HL-60 (cell line): ENCODE measurements around the gene ANKRD27.

ENCODE experiments used
- DNase-seq, 2 experiments: peaks; one replicate each; pipeline ENCODE4 v3.0.0-alpha.2; 2010 to 2020; ENCODE audit warnings: low read depth in 1 of 2, low spot score in 1 of 2
- H3K27ac ChIP-seq: fragments of 250-450 bp; sonication (Bioruptor Pico); replicated peaks from 2 replicates; pipeline ENCODE4 v1.5.1; 2020; ENCODE audit warnings: mild to moderate bottlenecking, moderate library complexity
- H3K27me3 ChIP-seq: fragments of 250-450 bp; sonication (Bioruptor Pico); 2 replicates; pipeline ENCODE4 v1.5.1; 2021; ENCODE audit warnings: mild to moderate bottlenecking, moderate library complexity; ENCODE audit not compliant: insufficient read depth, poor library complexity, severe bottlenecking
- H3K4me3 ChIP-seq: replicated peaks from 2 replicates; pipeline ENCODE4 v1.5.1; 2011; ENCODE audit warnings: mild to moderate bottlenecking, control low read depth, low read length; ENCODE audit not compliant: insufficient read depth
- GABPA ChIP-seq: IDR thresholded peaks from 2 replicates; pipeline ENCODE4 v1.6.1; 2012; ENCODE audit warnings: low read depth
- POLR2AphosphoS5 ChIP-seq: IDR thresholded peaks from 2 replicates; pipeline ENCODE4 v1.6.1; 2012; ENCODE audit warnings: low read depth
- SPI1 ChIP-seq: IDR thresholded peaks from 2 replicates; pipeline ENCODE4 v1.6.1; 2012; ENCODE audit warnings: low read depth, mild to moderate bottlenecking, borderline replicate concordance
- TF ChIP-seq, protein P1 (sequence below): IDR thresholded peaks from 2 replicates; pipeline ENCODE4 v1.6.1; 2012; ENCODE audit warnings: low read depth; ENCODE audit not compliant: insufficient replicate concordance
- TF ChIP-seq, protein P2 (sequence below): IDR thresholded peaks from one replicate; pipeline ENCODE4 v1.5.1; 2011; ENCODE audit warnings: low read length, control low read depth, inconsistent platforms; ENCODE audit not compliant: insufficient read depth

ANKRD27 gene

DNA sequence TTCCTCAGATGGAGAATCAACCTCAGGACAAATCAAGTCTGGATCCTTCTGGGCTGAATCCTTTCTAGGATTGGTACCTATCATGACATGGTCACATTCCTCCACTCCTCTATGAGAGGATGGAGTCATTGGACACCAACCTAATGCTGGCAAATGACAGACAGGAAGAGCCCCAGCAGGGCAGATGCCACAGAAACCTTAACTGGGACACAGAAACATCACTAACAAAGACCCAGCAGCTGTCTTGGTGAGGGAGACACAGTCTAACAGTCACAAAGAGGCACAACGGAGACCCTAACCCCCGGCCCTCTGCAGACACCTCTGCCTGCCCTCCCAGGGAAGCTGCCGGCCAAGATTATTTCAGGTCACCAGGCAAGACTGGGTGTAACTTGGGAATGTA is 2.1 kb downstream of the ANKRD27 start:
- TF ChIP-seq GABPA (no peak), POLR2AphosphoS5 (no peak), SPI1 (no peak)
- TF ChIP-seq, protein P1, sequence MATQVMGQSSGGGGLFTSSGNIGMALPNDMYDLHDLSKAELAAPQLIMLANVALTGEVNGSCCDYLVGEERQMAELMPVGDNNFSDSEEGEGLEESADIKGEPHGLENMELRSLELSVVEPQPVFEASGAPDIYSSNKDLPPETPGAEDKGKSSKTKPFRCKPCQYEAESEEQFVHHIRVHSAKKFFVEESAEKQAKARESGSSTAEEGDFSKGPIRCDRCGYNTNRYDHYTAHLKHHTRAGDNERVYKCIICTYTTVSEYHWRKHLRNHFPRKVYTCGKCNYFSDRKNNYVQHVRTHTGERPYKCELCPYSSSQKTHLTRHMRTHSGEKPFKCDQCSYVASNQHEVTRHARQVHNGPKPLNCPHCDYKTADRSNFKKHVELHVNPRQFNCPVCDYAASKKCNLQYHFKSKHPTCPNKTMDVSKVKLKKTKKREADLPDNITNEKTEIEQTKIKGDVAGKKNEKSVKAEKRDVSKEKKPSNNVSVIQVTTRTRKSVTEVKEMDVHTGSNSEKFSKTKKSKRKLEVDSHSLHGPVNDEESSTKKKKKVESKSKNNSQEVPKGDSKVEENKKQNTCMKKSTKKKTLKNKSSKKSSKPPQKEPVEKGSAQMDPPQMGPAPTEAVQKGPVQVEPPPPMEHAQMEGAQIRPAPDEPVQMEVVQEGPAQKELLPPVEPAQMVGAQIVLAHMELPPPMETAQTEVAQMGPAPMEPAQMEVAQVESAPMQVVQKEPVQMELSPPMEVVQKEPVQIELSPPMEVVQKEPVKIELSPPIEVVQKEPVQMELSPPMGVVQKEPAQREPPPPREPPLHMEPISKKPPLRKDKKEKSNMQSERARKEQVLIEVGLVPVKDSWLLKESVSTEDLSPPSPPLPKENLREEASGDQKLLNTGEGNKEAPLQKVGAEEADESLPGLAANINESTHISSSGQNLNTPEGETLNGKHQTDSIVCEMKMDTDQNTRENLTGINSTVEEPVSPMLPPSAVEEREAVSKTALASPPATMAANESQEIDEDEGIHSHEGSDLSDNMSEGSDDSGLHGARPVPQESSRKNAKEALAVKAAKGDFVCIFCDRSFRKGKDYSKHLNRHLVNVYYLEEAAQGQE, result no peak
- TF ChIP-seq, protein P2, sequence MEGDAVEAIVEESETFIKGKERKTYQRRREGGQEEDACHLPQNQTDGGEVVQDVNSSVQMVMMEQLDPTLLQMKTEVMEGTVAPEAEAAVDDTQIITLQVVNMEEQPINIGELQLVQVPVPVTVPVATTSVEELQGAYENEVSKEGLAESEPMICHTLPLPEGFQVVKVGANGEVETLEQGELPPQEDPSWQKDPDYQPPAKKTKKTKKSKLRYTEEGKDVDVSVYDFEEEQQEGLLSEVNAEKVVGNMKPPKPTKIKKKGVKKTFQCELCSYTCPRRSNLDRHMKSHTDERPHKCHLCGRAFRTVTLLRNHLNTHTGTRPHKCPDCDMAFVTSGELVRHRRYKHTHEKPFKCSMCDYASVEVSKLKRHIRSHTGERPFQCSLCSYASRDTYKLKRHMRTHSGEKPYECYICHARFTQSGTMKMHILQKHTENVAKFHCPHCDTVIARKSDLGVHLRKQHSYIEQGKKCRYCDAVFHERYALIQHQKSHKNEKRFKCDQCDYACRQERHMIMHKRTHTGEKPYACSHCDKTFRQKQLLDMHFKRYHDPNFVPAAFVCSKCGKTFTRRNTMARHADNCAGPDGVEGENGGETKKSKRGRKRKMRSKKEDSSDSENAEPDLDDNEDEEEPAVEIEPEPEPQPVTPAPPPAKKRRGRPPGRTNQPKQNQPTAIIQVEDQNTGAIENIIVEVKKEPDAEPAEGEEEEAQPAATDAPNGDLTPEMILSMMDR, result no peak
- peak overlapping the region; percentile 72 for H3K27ac ChIP-seq
- peaks cover 11% of the 10 kb centered on the region for H3K27me3 ChIP-seq
- no peak for DNase-seq
- no peak overlapping the region; the same call in 1 of the 2 replicates for H3K4me3 ChIP-seq

DNA sequence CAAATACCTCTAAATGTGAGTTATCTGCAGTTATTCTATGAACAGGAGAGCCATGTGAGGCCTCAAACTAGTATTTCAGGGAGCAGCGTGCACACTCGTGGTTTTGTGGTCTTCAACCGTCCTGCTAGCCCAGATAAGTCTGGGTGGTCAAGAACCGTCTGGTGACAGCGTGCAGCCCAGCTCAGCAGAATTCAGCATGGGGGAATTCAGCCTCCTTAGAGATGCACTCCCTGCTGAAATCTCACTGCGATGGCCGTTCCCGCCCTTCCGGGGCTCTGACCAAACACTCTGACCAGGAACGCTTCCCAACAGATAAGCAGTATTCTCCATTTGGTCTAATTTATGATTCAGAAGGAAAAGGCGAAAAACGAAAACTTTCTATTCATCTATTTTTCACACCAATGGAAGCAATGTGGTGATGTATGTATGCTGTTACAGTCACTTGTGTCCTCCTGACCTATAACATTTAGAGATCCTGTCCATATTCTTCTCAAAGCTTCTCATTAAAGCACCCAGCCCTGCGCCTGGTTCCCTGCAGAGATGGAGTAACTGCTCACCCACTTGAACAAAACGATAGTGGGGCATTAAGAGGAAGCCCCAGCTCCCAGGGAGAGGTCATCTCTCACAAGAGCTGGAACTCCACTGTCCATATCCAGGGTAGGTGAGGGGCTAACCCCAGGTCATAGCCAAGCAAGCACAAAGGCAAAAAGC is 2.9 kb downstream of the ANKRD27 start:
- H3K4me3 ChIP-seq, result no peak overlapping the region
- DNase-seq, result peak in 1 of 2 experiments; percentile 82
- TF ChIP-seq SPI1, result no peak
- peak; percentile 46; the same call in 1 of the 2 replicates for TF ChIP-seq POLR2AphosphoS5
- peak overlapping the region; percentile 72 for H3K27ac ChIP-seq
- peaks cover 8% of the 10 kb centered on the region for H3K27me3 ChIP-seq

DNA sequence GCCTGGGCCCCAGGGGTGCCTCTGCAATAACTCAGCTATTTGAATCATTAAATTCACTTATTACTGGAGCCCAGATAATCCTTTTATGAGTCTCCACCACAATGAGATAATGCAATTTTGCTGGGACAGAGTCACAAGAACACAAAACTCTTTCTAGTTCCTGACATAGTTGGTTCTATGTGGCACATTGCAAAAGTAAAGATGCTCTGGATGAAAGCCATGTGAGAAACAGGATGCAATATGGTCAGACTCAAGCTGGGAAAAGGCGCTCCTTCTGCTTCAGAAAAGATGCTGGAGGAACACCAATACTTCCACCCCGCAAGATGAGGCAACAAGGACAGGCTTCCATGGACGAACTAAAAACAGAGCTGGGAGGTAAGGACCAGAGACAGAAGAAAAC is 5.7 kb downstream of the ANKRD27 start:
- Histone ChIP-seq H3K27ac (peak overlapping the region; percentile 19; the same call in 1 of the 2 replicates), H3K27me3 (no peaks in the 10 kb centered on the region), H3K4me3 (no peak overlapping the region)
- DNase-seq, result no peak
- TF ChIP-seq GABPA (no peak), POLR2AphosphoS5 (no peak), SPI1 (no peak)
- TF ChIP-seq, protein P1, result no peak
- TF ChIP-seq, protein P2, result no peak

DNA sequence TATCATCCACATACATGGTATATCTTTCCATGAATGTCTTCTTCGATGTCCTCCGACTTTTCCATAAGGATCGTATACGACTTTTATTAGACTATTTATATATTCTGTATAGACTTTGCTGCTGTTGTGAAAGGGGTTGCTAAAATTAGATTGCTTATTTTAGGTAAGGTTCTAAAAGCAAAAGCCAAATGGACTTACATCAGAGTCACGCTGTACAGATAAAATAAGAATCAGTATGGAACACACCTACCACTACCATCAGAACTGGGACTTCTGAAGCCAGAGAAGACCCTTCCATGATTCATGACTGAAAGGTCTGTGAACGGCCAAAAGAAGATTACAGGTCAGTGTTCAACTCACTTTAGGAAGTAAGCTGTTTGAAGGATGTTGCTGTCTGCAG is 8.9 kb downstream of the ANKRD27 start:
- TF ChIP-seq, protein P1, result no peak
- no peak for TF ChIP-seq GABPA
- no peak overlapping the region for H3K27ac ChIP-seq
- H3K27me3 ChIP-seq, result no peaks in the 10 kb centered on the region
- no peak for DNase-seq
- H3K4me3 ChIP-seq, result no peak overlapping the region
